NCI-H524 treated with DMSO at 0.1 percent for 48 hours (cell line): Measurements from ENCODE around the gene SRF.

Source experiments
- DNase-seq: peaks from one replicate; lab custom pipeline; 2025; lab: John Stamatoyannopoulos, UW

Gene SRF

GRCh38 chr6:43217351-43217750 lies 46.3 kb downstream of the SRF start:
- DNase-seq, result no peak

DNA sequence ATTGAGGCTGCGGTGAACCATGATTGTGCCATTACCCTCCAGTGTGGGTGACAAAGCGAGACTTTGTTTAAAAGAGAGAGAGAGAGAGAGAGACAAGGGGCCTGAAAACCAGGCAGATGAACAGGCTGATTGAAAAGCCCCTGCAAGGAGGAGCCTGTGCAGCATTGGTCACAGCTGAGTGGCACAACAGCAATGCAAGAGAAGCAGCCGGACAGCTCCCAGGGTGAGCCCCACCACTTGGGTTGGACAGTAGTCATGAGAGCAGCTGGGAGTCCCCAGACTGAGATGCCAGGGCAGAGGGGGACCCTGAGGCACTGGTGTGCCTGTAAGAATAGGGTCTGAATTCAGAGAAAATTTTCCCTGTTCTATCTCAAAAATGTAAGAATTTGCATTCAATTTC lies 48.0 kb downstream of the SRF start:
- DNase-seq, result no peak

- DNase-seq, result no peak
Measured at GRCh38 chr6:43219814-43220213, 48.7 kb downstream of the SRF start.

- no peak for DNase-seq
Measured at GRCh38 chr6:43220439-43220951, 49.4 kb downstream of the SRF start.

- DNase-seq, result no peak
Measured at GRCh38 chr6:43221046-43221972, 50.2 kb downstream of the SRF start.

DNA sequence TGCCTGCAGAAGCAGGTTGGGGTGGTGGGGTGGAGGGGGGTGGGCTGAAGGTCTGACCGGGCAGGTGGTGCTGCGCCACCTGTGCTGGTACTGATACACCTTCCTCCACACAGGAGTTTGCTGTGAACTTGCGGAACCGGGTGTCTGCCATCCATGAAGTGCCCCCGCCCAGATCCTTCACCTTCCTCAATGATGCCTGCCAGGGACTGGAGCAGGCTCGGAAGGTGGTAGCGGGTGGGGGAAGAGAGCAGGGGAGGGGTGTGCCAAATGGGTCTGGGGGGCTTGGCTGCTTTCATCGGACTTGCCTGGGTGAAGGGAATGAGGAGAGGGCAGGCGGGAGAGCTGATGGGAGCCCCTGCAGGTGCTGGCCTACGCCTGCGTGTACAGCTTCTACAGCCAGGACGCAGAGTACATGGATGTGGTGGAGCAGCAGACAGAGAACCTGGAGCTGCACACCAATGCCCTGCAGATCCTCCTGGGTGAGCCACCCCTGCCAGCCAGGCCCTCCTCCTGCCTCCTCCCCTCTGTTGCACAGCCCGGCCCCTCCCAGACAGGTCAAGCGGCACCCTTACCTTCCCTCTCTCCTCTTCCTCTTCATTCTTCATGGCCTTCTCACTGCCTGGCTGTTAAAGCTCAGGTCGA lies 51.5 kb downstream of the SRF start:
- DNase-seq, result no peak

- no peak for DNase-seq
Measured at GRCh38 chr6:43223175-43223574, 52.1 kb downstream of the SRF start.

- DNase-seq, result no peak
Measured at GRCh38 chr6:43226192-43226851, 55.3 kb downstream of the SRF start.

GRCh38 chr6:43228951-43229802 lies 58.1 kb downstream of the SRF start, which contains the start of gene DNPH1:
TSS of gene DNPH1 (minus strand) at chr6:43229481. CDS start at chr6:43229456, 25 bp downstream.
- no peak for DNase-seq

DNA sequence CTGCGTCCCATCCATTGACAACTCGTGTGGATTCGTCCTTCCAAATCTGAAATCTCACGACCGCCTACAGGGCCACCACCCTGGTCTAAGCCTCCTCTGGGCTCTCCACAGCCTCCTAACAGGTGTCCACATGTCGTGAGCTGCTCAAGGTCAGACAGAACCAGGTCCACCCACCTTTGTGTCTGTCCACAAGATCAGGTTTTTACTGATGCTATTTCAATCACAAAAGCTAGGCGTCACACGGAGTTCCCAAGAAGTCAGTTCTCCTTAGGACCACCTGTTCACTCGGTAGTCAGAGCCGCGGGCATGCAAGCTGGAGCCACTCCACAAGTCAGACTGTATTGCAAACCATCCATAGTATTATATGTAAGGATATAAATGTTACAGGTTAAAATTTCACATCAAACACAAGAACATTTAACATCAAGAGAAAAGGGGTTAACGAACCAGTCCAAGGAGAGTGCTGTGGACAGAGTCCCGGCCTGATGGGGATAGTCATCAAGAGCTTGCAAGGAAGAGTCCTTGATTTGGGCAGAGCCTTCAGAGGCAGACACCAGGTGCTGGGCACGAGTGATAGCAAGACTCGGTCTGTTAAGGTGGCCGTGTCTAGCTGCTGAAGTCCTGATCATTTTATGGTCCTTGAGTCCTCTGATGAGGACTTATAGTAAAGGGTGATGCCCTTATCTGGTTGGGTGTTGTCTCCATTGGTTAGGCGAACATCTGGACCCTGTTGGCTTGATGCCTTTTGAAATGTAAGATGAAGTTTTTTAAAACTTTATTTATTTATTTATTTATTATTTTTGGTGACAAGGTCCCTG lies 58.9 kb downstream of the SRF start:
- DNase-seq, result no peak

DNA sequence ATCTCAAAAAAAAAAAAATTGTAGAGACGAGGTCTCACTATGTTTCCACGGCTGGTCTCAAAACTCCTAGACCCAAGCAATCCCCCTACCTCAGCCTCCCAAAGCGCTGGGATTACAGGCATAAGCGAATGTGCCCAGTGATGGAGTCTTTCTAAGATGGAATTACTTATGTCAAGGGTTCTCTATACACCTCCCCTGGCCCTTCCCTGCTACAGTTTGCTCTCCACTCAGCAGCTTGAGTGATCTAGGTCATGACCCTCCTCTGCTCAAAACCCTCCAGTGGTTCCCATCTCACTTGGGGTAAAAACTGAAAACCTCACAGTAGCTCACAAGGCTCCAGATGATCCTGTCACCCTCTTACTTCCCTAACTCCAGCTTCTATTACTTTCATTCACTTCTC lies 60.0 kb downstream of the SRF start:
- no peak for DNase-seq
